Measurements from ENCODE around the gene NXPE3.

NXPE3 gene

DNA sequence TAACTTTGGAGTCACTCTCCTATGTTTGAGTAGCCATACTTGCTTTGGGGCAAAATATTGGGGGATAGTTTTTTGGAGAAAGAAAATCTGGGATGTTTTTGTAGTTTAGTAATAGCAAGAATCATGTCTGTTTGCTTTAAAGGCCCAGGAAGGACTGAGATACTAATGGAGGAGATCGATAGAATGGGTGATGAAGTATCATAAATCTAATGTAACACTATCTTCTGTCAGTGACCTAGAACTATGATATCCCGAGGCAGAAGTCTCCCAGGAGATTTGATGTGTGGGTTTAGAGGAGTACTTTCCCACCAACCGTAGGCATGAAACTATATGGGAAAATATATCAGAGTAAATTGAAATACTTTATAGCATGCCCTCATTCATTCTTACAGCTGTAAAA is 49.3 kb downstream of the NXPE3 start:
- no peak for DNase-seq (ENCODE audit: low read depth in 2 of 2, low spot score in 1 of 2)

- peak in 1 of 2 donors; percentile 26 for DNase-seq (ENCODE audit: low read depth in 2 of 2, low spot score in 1 of 2)
Observed at GRCh38 chr3:101828691-101829436, 49.9 kb downstream of the NXPE3 start.

GRCh38 chr3:101829437-101829830 is 50.4 kb downstream of the NXPE3 start:
- DNase-seq (ENCODE audit: low read depth in 2 of 2, low spot score in 1 of 2), result no peak

DNA sequence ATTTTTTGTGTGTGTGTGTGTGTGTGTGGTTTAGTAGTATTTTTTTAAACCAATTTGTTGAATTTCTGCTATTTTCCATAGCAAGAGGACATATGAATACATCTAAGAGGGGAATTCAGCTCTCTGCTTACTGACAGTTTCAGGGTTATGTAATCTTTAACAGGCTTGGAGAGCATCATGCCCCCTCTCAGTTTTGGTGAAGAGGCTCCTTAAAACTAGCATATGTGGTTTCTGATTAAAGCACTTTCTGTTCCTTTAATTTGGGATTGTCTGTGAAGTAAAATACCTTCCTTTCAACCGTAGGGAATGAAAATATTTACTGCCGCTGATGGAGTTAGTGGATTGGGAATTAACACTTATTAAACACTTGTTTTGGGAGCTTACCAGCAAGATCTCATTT is 50.9 kb downstream of the NXPE3 start:
- DNase-seq (ENCODE audit: low read depth in 2 of 2, low spot score in 1 of 2), result no peak

- DNase-seq (ENCODE audit: low read depth in 2 of 2, low spot score in 1 of 2), result no peak
Observed at GRCh38 chr3:101833446-101833974, 54.5 kb downstream of the NXPE3 start.

- no peak for DNase-seq (ENCODE audit: low read depth in 2 of 2, low spot score in 1 of 2)
Observed at GRCh38 chr3:101835676-101836075, 56.7 kb downstream of the NXPE3 start.

DNA sequence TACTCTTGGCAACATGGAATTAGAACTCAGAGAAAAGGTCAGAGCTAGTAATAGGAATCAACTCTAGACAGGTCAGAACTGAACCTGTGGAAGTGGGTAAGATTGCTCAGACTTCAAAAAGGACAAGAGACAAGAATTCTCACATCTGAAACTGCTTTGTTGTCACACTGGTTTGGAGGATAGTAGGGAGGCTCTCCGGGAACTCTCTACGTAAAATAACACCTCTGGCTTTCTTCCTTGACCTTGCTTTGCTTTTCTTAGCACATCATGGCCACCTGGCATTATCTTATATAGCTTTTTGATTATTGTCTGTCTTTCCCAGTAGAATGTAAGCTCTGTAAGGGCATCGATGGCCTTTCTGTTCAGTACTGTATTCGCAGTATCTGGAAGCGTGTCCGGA is 57.1 kb downstream of the NXPE3 start:
- DNase-seq (ENCODE audit: low read depth in 2 of 2, low spot score in 1 of 2), result no peak

GRCh38 chr3:101836652-101837598 is 57.9 kb downstream of the NXPE3 start:
- DNase-seq (ENCODE audit: low read depth in 2 of 2, low spot score in 1 of 2), result no peak

- DNase-seq (ENCODE audit: low read depth in 2 of 2, low spot score in 1 of 2), result no peak
Observed at GRCh38 chr3:101838691-101839090, 59.7 kb downstream of the NXPE3 start.

DNA sequence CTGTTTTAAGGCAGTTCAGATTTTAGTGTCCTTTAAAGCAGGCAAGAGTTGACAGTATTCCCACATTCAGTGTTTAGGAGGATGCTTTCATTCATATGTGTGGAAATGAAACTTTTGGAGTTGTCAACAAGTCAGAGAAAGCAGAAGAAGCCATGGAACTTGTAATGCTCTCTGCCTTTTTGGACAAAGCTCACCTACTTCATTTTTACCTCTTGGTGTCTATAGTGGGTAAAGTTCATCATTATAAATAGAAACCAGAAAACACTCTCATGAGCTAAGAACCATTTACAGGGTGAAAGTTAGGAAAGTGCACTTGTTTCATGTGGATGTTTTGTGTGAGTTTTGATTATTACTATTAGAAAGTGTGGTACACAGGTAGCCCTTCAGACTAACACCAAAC is 61.1 kb downstream of the NXPE3 start:
- no peak for DNase-seq (ENCODE audit: low read depth in 2 of 2, low spot score in 1 of 2)

- no peak for DNase-seq (ENCODE audit: low read depth in 2 of 2, low spot score in 1 of 2)
Observed at GRCh38 chr3:101842245-101842934, 63.4 kb downstream of the NXPE3 start.

GRCh38 chr3:101842935-101843330 is 63.9 kb downstream of the NXPE3 start:
- DNase-seq (ENCODE audit: low read depth in 2 of 2, low spot score in 1 of 2), result no peak

GRCh38 chr3:101845425-101845824 is 66.4 kb downstream of the NXPE3 start:
- DNase-seq (ENCODE audit: low read depth in 2 of 2, low spot score in 1 of 2), result no peak

GRCh38 chr3:101846709-101847108 is 67.7 kb downstream of the NXPE3 start:
- DNase-seq (ENCODE audit: low read depth in 2 of 2, low spot score in 1 of 2), result no peak

DNA sequence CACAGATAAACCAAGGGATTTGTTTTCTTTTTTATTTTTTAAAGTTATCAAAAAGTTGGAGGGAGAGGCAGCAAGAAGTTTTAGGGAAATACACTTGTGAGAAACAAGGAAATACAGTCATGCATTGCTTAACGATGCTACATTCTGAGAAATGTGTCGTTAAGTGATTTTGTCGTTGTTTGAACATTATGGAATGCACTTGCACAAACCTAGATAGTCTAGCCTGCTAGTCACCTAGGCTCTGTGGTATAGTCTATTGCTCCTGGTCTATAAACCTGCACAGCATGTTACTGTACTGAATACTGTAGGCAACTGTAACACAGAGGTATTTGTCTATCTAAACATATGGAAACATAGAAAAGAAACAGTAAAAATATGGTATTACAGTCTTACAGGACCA is 68.3 kb downstream of the NXPE3 start:
- DNase-seq (ENCODE audit: low read depth in 2 of 2, low spot score in 1 of 2), result no peak

DNA sequence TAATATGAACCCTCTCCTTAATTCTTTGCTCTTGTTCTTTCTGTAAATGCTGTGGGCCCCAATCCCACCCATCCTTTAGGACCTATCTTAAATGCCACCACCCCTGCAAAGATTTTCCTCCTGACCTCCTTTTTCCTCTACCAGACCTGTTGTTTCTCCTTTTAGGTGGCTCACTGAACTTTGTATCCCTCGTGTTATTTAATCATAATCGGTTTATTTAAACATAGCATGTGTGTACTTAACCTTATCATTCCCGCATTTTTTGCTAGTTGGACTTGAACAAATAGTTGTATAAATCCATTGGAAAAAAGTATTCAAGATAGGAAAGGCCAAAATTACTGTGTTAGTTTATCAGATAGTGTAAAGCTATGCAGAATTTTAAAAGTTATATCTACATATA is 69.3 kb downstream of the NXPE3 start:
- DNase-seq (ENCODE audit: low read depth in 2 of 2, low spot score in 1 of 2), result no peak

GRCh38 chr3:101848754-101849713 is 70.0 kb downstream of the NXPE3 start, which contains the start of gene NFKBIZ:
Gene NFKBIZ, plus strand, starts transcription at chr3:101849514. Its CDS starts 115 bp downstream, at chr3:101849629.
- peak; percentile 80 to 85 for DNase-seq (ENCODE audit: low read depth in 2 of 2, low spot score in 1 of 2)

DNA sequence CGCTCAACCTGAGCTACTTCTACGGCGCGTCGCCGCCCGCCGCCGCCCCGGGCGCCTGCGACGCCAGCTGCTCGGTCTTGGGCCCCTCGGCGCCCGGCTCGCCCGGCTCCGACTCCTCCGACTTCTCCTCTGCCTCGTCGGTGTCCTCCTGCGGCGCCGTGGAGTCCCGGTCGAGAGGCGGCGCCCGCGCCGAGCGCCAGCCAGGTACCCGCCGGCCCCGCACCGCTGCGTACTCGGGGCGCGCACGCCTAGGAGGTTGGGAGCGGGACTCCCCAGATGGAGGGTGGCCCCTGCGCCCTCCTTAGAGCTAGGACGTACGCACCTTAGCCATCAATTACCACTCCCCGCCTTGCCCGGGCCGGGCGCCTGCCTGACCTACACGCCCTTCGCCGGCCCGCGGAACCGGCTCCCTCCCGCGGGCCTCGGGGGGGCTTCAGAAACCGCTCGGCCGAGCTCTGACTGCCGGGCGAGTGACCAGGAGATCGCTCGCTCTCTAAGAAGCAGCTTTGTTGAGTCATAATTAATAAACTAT is 70.8 kb downstream of the NXPE3 start:
- peak; percentile 18 to 27 for DNase-seq (ENCODE audit: low read depth in 2 of 2, low spot score in 1 of 2)

- DNase-seq (ENCODE audit: low read depth in 2 of 2, low spot score in 1 of 2), result peak in 1 of 2 donors; percentile 6
Observed at GRCh38 chr3:101850246-101851051, 71.4 kb downstream of the NXPE3 start.
